ENCODE data around the gene KTN1.

DNA sequence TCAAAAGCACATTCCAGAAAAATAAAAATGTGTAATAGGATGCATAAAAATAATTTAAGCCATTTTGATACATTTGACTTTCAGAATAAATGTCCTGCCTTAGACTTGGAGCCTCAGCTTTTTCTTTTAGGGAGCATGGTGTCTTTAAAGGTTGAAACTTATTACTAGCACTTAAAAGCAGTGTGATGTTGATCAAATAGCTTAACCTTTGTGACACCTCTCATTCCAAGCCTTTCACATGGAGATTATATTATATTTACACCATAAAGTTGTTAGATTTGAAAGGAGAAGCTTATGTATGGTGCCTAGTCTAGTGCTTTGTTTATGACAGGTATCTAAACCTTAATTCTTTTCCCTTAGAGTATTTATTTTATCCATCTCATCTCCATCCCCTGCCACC lies 61.9 kb downstream of the KTN1 start:
- TF ChIP-seq CTCF (IDR thresholded peaks at IDR 0.05): no peak
- no peak for TF ChIP-seq POLR2A (IDR thresholded peaks at IDR 0.05)
